H1 (cell line): ENCODE data around the gene CFAP97D2. TPM values are rescaled to one million over a fixed set of nuclear protein-coding genes. Genes with fewer than 3 reads are reported as not detected.

ENCODE experiments used
- FOSL1 ChIP-seq: IDR thresholded peaks from 2 replicates; pipeline ENCODE4 v1.6.1; 2011; ENCODE audit warnings: mild to moderate bottlenecking, low read depth, low read length, moderate library complexity; ENCODE audit not compliant: insufficient read depth
- POU5F1 ChIP-seq: IDR thresholded peaks from 2 replicates; pipeline ENCODE4 v1.6.1; 2011; ENCODE audit warnings: low read depth, mild to moderate bottlenecking, low read length, moderate library complexity
- TEAD4 ChIP-seq: IDR thresholded peaks from 2 replicates; pipeline ENCODE4 v1.6.1; 2012; ENCODE audit warnings: low read depth, low read length, inconsistent platforms, mixed read lengths
- polyA plus RNA-seq, 7 experiments: library from polyadenylated mRNA; depleted of rRNA in 3 of 7; stranded (reverse) in 5 of 7; unstranded in 2 of 7; fragments of >200 nt in 5 of 7; fragments of 200-250 nt in 2 of 7; gene quantifications; 1 replicate in 5 of 7; 2 replicates in 1 of 7; 4 replicates in 1 of 7; pipeline versions ENCODE4 v1.2.1 to v1.2.3, GENCODE V29; 2011 to 2013; ENCODE audit warnings: missing spikeins in 2 of 7, mixed read lengths in 2 of 7
- total RNA-seq: library from RNA; stranded (reverse); fragmentation: NEBNext Ultra II Directional; extraction: Animal tissue kit (Norgen Biotek cat#: 25700); gene quantifications from 2 replicates; pipeline ENCODE4 v1.2.1, GENCODE V29; 2021
- TF ChIP-seq, protein P1 (sequence below): IDR thresholded peaks from 2 replicates; pipeline ENCODE4 v1.6.1; 2012; ENCODE audit warnings: inconsistent platforms

The CFAP97D2 gene
- total and polyA plus RNA-seq, 2 of the 8 experiments (the other 6 are each of a cell fraction or from before 2014, with no cell fraction given): not detected

DNA sequence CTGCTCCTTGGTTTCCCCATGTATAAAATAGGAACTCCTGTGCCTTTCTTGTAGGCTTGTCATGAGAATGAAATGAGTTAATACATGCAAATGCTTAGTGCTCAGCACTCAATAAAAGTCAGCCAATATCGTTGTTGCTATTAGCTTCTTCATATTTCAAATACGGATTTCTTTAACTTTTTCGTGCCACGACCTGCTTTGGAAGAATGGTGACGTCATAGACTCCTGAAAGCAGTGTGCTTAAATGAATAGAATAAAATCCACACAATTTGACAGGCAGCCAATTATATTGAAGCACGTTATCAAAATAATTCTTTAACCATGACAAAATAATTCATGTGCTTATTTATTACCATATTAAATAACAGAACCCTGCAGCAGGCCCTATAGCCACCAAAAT lies 29.1 kb downstream of the CFAP97D2 start (continued):
- TF ChIP-seq POU5F1: no peak
- no peak for TF ChIP-seq FOSL1
- TF ChIP-seq, protein P1, sequence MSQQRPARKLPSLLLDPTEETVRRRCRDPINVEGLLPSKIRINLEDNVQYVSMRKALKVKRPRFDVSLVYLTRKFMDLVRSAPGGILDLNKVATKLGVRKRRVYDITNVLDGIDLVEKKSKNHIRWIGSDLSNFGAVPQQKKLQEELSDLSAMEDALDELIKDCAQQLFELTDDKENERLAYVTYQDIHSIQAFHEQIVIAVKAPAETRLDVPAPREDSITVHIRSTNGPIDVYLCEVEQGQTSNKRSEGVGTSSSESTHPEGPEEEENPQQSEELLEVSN: no peak
- no peak for TF ChIP-seq TEAD4
- TF ChIP-seq, all 59 proteins: peak for 0
